NT2/D1 (cell line): Measurements from ENCODE around the gene ENOX1.
A peak's percentile ranks its signal among the peaks of the same experiment; 100 is the strongest.

Experiments used
- DNase-seq: peaks from one replicate; pipeline ENCODE4 v3.0.0-alpha.2; 2011; ENCODE audit warnings: low read depth, low spot score
- H3K27me3 ChIP-seq: 2 replicates; pipeline ENCODE4 v1.6.0; 2011; ENCODE audit warnings: mild to moderate bottlenecking; ENCODE audit not compliant: insufficient read length, insufficient read depth
- H3K36me3 ChIP-seq: 2 replicates; pipeline ENCODE4 v1.6.1; 2011; ENCODE audit warnings: mild to moderate bottlenecking, low read length, mixed read lengths; ENCODE audit not compliant: insufficient read depth, insufficient read length
- H3K4me1 ChIP-seq: 2 replicates; pipeline ENCODE4 v1.5.1; 2011; ENCODE audit not compliant: insufficient read depth, insufficient read length
- H3K4me3 ChIP-seq: 2 replicates; pipeline ENCODE4 v1.5.1; 2011; ENCODE audit warnings: low read depth; ENCODE audit not compliant: insufficient read length
- H3K9ac ChIP-seq: 2 replicates; pipeline ENCODE4 v1.6.0; 2011; ENCODE audit warnings: low read depth; ENCODE audit not compliant: insufficient read length
- H3K9me3 ChIP-seq: 2 replicates; pipeline ENCODE4 v1.5.1; 2011; ENCODE audit warnings: mild to moderate bottlenecking, low read length; ENCODE audit not compliant: insufficient read depth
- SUZ12 ChIP-seq: IDR thresholded peaks from 2 replicates; pipeline ENCODE4 v1.6.1; 2011; ENCODE audit not compliant: insufficient read length, insufficient read depth; ENCODE audit errors: extremely low read depth
- YY1 ChIP-seq: IDR thresholded peaks from 2 replicates; pipeline ENCODE4 v1.6.1; 2011; ENCODE audit not compliant: insufficient read length, insufficient read depth
- ZNF274 ChIP-seq: IDR thresholded peaks from 2 replicates; pipeline ENCODE4 v1.6.1; 2011; ENCODE audit warnings: mild to moderate bottlenecking, low read depth, low read length

ENOX1 gene

GRCh38 chr13:43326100-43326499 is 460.7 kb downstream of the ENOX1 start:
- TF ChIP-seq ZNF274 (no peak), YY1 (no peak), SUZ12 (no peak)
- no peak for DNase-seq
- H3K36me3 ChIP-seq, result no peaks in the 10 kb centered on the region
- no peak overlapping the region for H3K4me3 ChIP-seq
- H3K27me3 ChIP-seq, result no peaks in the 10 kb centered on the region
- no peaks in the 10 kb centered on the region for H3K4me1 ChIP-seq
- H3K9me3 ChIP-seq, result no peaks in the 10 kb centered on the region
- no peak overlapping the region for H3K9ac ChIP-seq

- TF ChIP-seq ZNF274 (no peak), SUZ12 (no peak), YY1 (no peak)
- H3K4me1 ChIP-seq, result no peaks in the 10 kb centered on the region
- H3K36me3 ChIP-seq, result no peaks in the 10 kb centered on the region
- H3K27me3 ChIP-seq, result no peaks in the 10 kb centered on the region
- DNase-seq, result no peak
- H3K9ac ChIP-seq, result no peak overlapping the region
- H3K9me3 ChIP-seq, result no peaks in the 10 kb centered on the region
- no peak overlapping the region for H3K4me3 ChIP-seq
These were observed 461.1 kb downstream of the ENOX1 start for GRCh38 chr13:43325636-43326035.

DNA sequence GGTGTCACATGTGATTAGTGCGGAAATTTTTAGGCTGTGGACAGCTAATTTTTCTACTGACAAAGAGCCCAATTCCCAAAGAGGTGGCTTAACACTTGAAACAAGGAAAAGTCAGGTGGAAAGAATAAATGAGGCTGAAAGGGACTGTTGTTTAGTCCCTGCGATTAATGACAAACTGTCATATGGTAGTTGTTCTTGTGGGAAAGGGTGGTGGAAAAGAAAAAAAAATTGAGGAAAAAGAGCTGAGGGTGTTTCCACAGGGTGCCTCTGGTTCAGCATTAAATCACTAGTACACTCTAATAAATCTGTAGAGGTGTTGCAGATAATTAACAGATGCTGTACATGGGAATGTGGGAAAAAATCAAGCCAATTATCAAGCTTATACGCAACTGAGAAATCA is 462.6 kb downstream of the ENOX1 start:
- TF ChIP-seq YY1 (no peak), SUZ12 (no peak), ZNF274 (no peak)
- no peak overlapping the region for H3K4me3 ChIP-seq

GRCh38 chr13:43319617-43320444 is 466.9 kb downstream of the ENOX1 start:
- no peak for DNase-seq
- peak overlapping the region; percentile 36 for H3K9ac ChIP-seq
- TF ChIP-seq ZNF274, result no peak
- no peak for TF ChIP-seq YY1
- TF ChIP-seq SUZ12, result no peak
- no peaks in the 10 kb centered on the region for H3K9me3 ChIP-seq
- H3K36me3 ChIP-seq, result no peaks in the 10 kb centered on the region
- H3K4me3 ChIP-seq, result no peak overlapping the region
- peaks cover 2% of the 10 kb centered on the region for H3K4me1 ChIP-seq
- no peaks in the 10 kb centered on the region for H3K27me3 ChIP-seq

More for the DNA sequence above, 462.6 kb downstream of the ENOX1 start:
- DNase-seq, result no peak
- Histone ChIP-seq H3K9me3 (no peaks in the 10 kb centered on the region), H3K27me3 (no peaks in the 10 kb centered on the region), H3K36me3 (no peaks in the 10 kb centered on the region), H3K9ac (no peak overlapping the region), H3K4me1 (no peaks in the 10 kb centered on the region)

DNA sequence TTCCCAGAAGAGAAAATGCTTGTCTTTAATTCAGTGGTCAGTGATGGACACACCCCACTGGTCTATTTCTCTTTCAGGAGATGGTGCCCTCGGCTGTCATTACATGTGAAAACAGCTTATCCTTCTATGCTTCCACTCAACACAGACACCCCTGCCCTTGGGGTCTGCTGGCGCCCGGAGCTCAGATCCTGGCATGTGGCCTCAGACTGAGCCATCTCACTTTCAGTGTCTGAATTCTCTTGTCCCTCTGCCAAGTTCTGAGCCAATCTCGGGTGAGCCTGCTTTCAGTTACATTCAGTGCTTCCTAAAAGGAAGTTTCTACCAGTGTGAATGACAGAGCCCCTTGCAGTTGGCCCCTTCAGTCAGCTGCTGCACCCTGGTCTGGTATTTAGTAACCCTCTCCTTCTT is 469.8 kb downstream of the ENOX1 start:
- TF ChIP-seq YY1, result no peak
- TF ChIP-seq ZNF274, result no peak
- no peak for TF ChIP-seq SUZ12
- Histone ChIP-seq H3K27me3 (no peaks in the 10 kb centered on the region), H3K9me3 (no peaks in the 10 kb centered on the region), H3K4me3 (no peak overlapping the region), H3K4me1 (peaks cover 2% of the 10 kb centered on the region), H3K9ac (no peak overlapping the region), H3K36me3 (no peaks in the 10 kb centered on the region)
- DNase-seq, result no peak

GRCh38 chr13:43316281-43316680 is 470.5 kb downstream of the ENOX1 start:
- H3K36me3 ChIP-seq, result no peaks in the 10 kb centered on the region
- TF ChIP-seq YY1, result no peak
- no peak for TF ChIP-seq ZNF274
- TF ChIP-seq SUZ12, result no peak
- no peak overlapping the region for H3K9ac ChIP-seq
- H3K9me3 ChIP-seq, result no peaks in the 10 kb centered on the region
- H3K4me3 ChIP-seq, result no peak overlapping the region
- DNase-seq, result no peak
- H3K4me1 ChIP-seq, result peaks cover 2% of the 10 kb centered on the region
- no peaks in the 10 kb centered on the region for H3K27me3 ChIP-seq

- H3K4me3 ChIP-seq, result no peak overlapping the region
- no peaks in the 10 kb centered on the region for H3K27me3 ChIP-seq
- no peak for TF ChIP-seq YY1
- TF ChIP-seq SUZ12, result no peak
- TF ChIP-seq ZNF274, result no peak
- H3K4me1 ChIP-seq, result peaks cover 2% of the 10 kb centered on the region
- H3K9ac ChIP-seq, result no peak overlapping the region
- no peaks in the 10 kb centered on the region for H3K9me3 ChIP-seq
- DNase-seq, result no peak
- no peaks in the 10 kb centered on the region for H3K36me3 ChIP-seq
These were observed 471.2 kb downstream of the ENOX1 start for GRCh38 chr13:43315522-43315921.
